Muscle of back (tissue), 11 donors: Measurements from ENCODE around the gene L3MBTL4. TPM values are rescaled to one million over a fixed set of nuclear protein-coding genes. Genes with fewer than 3 reads are reported as not detected.
"Not testable (repeated sequence)": the region's sequence is repeated elsewhere in the genome, so short reads cannot be mapped to it uniquely, and the experiment has no call there.

Source experiments
- DNase-seq, 3 donors: peaks; one replicate each; pipeline versions ENCODE4 v3.0.0 to v3.0.0-alpha.2; 2013
- polyA plus RNA-seq, 10 donors: library from polyadenylated mRNA; unstranded; fragments of 120-200 nt; gene quantifications; one replicate each; pipeline ENCODE4 v1.2.1, GENCODE V29; 2013; ENCODE audit not compliant: insufficient read length in 10 of 10

L3MBTL4 gene
- polyA plus RNA-seq, 10 donors = 1.2 to 2.9 (median 2.0) TPM

GRCh38 chr18:6406910-6407470, 7.7 kb downstream of the L3MBTL4 start:
- no peak for DNase-seq

DNA sequence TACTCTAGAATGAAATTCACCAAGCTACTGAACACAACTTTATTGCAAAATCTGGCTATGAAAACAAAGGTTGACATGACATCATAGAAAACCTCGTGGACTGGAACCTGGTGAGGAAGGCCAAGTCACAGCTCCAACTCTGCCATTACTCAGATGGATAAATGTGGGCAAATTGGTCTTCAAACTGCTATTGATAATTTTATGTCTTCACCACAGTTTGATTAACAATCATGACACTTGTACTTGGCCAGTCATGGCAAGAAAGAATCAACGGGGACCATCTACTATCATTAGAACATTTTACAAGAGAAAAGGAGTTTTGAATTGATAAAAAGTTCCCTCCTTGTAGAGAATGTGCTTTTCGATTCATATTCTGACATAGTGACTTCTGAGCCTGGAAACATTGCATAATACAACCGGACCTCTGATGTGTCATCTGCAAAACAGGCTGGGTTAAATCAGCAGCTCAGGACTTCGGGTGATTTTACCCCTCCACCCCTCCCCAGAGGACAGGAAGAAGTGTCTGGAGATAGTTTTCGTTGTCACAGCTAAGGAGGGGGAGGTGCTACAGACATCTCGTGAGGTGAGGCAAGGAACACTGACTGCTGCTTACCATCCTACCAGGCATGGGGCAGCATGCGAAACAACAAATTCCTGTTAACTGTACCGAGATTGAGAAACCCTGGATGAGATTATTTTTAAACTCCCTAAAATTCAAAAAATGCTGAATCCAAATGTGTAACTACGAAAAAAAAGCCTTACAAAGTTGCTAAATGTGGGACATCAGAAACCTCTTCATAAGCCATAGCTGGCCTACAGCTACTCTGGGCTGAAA, 8.4 kb downstream of the L3MBTL4 start:
- peak in 2 of 3 donors; percentile 14 to 17 for DNase-seq

DNA sequence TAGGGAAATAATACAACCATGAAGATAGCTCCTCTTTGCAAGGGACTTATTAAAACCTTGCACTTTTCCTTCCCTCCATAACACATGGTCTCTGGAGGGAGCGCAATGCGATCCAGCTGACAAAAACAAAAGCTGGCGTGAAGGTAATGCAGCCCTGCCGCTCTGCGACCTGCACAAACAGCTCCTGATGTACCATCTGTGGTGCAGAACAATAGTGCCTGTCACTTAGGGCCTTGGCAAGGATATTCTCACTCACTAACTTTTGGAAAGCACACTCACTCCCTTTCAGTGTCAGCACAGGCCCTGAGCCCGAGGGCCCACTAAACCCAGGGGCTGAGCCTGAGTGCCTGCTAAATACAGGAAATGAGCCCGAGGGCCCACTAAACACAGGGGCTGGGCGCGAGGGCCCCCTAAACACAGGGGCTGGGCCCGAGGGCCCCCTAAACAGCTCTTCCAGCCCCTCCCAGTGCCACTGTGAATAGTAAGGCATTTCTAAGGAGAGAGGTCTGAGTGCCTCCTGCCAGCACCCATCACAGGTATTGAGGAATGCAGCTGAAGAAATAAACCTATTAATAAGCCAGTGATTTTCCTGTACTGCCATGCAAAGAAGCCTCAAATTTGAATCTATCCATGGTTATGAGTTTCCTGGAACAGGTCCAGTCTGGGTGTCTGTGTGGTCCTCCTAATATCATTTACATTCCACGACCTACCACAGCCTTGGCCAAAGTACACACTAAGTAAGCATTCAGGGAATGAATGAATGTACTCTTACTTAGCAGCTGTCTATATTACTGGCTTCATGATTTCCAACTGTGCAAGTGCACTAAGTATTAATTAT, 9.3 kb downstream of the L3MBTL4 start:
- DNase-seq = peak in 2 of 3 donors; percentile 24 to 42

- DNase-seq = no peak
Observed at GRCh38 chr18:6404834-6405233, 9.9 kb downstream of the L3MBTL4 start.

- DNase-seq = no peak
Observed at GRCh38 chr18:6401687-6402086, 13.0 kb downstream of the L3MBTL4 start.

DNA sequence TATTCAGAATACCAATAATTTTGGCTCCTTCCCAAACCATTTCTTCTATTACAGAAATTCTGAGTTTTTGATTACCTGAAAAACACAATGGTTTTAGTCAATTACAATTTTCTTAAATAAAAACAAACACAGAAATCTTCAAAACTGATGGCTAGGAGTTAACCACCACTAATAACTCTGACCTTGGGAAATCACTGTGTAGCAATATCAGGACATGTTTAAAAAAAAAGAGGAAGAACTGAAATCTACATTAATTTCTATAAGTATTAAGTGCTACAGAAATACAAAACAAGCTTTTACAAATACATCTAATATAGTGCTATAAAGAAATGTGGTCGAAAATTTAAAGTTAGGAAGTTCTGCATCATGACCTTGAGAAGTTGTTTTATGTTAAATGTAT, 14.9 kb downstream of the L3MBTL4 start:
- no peak for DNase-seq

GRCh38 chr18:6397931-6398566, 16.7 kb downstream of the L3MBTL4 start:
- DNase-seq = no peak

DNA sequence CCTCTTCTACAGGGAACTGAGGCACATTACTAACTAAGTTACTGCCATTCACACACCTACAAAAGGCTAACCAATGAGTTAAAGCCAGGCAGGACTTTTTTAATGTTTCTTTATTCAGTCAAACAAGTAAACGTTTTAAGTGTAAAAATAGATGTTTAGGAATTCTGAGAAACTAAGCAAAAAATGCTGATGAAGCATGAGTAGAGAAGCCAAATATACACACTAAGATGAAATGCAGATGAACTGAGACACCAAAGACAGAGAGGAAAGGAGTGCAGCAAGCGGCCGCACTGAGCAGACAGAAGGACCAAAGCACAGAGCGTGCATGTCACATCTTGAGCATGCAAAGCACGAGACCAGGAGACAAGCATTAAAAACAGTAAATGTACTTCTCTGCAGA, 17.9 kb downstream of the L3MBTL4 start:
- DNase-seq = no peak

DNA sequence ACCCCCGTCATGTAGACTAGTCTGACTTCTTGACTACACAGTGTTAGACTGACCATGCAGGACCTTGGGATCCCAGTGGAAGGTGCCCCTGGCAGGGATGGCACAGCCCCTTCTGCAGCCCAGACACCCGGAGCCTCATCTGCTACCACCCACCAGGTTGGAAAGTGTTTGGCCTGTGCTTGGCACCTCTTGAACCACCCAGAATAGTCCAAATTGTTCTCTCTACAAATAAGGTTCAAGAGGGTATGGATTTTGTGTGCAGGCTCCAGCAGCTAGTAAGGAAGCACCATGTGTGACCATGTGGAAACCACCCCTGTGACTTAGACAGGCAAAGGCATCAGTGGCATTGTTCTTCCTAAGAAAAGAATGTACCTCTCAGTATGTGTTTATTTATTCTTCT, 18.4 kb downstream of the L3MBTL4 start:
- DNase-seq = no peak

- DNase-seq = no peak
Observed at GRCh38 chr18:6389005-6389404, 25.7 kb downstream of the L3MBTL4 start.

DNA sequence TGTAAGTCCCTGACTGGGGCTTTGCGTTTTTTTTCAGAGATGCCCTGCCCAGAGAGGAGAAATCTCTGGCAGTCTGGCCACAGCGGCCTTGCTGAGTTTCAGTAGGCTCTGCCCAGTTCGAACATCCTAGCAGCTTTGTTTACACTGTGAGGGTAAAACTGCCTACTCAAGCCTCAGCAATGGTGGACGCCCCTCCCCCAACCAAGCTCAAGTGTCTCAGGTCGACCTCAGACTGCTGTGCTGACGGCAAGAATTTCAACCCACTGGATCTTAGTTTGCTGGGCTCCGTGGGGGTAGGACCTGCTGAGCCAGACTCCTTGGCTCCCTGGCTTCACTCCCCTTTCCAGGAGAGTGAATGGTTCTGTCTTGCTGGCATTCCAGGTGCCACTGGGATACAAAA, 31.7 kb downstream of the L3MBTL4 start:
- no peak for DNase-seq

DNA sequence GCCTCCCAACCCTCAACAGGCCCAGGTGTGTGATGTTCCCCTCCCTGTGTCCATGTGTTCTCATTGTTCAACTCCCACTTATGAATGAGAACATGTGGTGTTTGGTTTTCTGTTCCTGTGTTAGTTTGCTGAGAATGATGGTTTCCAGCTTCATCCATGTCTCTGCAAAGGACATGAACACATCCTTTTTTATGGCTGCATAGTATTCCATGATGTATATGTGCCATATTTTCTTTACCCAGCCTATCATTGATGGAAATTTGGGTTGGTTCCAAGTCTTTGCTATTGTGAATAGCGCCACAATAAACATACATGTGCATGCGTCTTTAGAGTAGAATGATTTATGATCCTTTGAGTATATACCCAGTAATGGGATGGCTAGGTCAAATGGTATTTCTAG, 37.2 kb downstream of the L3MBTL4 start:
- DNase-seq = not testable (repeated sequence)

DNA sequence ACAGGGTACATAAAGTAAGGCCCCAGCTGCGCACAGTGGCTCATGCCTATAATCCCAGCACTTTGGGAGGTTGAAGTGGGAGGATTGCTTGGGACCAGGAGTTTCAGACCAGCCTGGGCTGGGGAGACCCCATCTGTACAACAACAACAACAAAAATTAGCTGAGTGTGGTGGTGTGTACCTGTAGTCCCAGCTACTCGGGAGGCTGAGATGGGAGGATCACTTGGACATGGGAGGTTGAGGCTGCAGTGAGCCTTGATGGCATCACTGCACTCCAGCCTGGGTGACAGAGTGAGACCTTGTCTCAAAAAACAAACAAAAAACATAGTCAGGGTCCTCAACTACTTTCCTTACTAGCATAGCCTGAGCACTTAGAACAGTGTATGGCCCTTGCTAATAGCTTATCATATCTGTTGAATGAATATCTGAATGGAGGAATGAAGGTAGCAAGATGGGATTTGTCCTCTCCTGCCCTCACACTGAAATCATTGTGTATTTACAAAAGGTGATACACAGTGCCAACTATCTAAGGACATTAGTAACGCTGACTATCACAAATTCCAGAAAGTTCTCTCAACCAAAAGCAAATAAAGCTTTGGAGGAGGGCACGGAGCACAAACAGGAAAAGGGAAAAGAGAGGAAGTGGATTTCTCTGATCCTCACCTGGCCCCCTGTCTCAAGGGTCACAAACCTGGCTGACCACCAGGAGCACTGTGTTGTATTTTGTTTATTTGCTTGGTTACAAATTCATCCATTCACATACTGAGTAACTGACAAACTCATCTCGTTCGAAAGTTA, 38.1 kb downstream of the L3MBTL4 start:
- no peak for DNase-seq

DNA sequence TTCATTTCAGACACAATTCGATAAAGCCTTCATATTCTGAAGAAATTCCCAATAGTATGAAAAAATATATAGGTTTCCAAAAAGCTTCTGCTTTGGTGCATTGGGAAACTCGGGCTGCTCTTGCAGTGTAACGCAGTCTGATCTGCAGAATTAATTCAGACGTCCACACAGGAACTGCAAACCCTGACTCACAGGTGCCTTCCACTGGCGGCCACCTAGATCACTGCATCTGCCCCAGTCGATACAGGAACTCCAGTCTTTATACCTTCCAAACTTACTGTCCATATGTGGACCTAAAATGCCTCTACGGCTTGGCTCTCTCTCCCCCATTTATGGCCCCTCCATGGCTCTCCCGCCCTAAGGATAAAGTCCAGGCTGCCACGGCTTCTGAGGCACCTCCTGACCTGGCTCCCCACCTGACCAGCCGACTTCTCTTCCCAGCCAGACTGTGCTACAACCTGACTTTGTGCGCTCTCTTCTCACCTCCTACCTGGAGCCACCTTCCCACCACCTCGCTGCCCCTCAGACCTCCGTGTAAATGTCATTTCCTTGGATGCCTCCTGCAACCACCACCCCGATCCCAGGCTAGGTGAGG, 39.7 kb downstream of the L3MBTL4 start:
- DNase-seq = no peak

- DNase-seq = no peak
Observed at GRCh38 chr18:6374340-6374739, 40.4 kb downstream of the L3MBTL4 start.

- no peak for DNase-seq
Observed at GRCh38 chr18:6373187-6373586, 41.5 kb downstream of the L3MBTL4 start.

GRCh38 chr18:6370886-6371635, 43.6 kb downstream of the L3MBTL4 start:
- no peak for DNase-seq

DNA sequence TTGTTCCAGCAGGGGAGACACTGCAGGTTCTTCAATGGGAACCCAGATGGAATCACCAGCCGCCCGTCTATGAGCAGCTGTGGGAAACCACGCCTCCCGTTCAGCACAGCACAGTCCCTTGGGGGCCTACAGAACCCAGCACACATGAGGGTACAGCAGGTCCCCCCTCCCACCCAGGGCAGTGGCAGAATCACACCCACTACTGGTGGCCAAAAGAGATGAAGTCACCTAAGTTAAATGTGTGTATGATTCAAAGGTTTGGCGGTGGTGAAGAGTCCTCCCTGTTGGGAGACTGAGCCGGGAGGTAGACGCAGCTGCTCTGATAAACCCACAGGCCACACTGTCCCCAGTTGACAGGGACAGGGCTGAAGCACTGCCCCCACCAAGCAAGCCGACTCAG, 44.3 kb downstream of the L3MBTL4 start:
- peak in 1 of 3 donors; percentile 9 for DNase-seq

DNA sequence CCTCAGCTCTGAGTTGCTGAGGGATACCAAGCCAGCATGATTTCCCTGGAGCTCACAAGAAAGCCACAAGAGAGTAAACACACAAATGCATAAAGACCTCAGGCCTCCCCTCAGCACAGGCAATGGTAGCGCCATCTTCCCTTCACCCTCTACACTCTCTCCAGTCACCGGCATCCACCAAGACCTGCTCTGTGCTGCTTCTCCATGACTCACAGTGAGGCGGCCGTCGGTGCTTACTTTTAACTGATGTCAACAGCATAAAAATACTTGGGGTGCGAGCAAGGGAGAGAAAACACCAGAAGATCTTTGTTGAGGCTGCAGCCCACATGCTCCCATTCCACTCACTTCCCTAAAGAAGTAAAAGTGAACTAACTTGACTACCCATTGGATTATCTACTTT, 46.7 kb downstream of the L3MBTL4 start:
- no peak for DNase-seq

GRCh38 chr18:6367208-6367607, 47.5 kb downstream of the L3MBTL4 start:
- DNase-seq = no peak
